SK-N-DZ (cell line): ENCODE results near the gene JMJD1C.

Experiments used
- DNase-seq: peaks from one replicate; pipeline ENCODE4 v3.0.0-alpha.2; 2015; ENCODE audit warnings: low spot score
- small RNA-seq, 2 experiments: library from RNA; depleted of rRNA; stranded (forward); fragments of <200 nt; gene quantifications; one replicate each; pipeline ENCODE3, GENCODE V24; 2014

Gene JMJD1C

GRCh38 chr10:63137306-63137705, 328.5 kb downstream of the JMJD1C start:
- no peak for DNase-seq

- DNase-seq: no peak
Observed at GRCh38 chr10:63133821-63134557, 331.8 kb downstream of the JMJD1C start.

GRCh38 chr10:63133056-63133820, 332.5 kb downstream of the JMJD1C start, which contains the start of gene NRBF2:
Gene NRBF2, plus strand, starts transcription at chr10:63133328. Its CDS starts 143 bp downstream, at chr10:63133471.
- peak; percentile 99 for DNase-seq

- no peak for DNase-seq
Observed at GRCh38 chr10:63132651-63133055, 333.1 kb downstream of the JMJD1C start.

DNA sequence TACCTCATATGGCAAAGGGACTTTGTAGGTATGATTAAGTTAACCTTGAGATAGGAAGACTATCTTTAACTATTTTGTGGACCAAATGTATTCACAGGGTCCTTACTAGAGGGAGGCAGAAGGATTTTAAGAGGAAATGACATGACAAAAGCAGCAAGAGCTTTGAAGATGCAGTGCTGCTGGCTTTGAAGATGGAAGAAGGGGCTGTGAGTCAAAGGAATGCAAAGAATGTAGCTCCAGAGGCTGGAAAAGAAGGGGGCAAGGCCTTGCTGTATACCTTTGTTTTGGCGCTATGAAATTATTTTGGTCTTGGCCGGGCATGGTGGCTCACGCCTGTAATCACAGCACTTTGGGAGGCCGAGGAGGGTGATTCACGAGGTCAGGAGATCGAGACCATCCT, 335.9 kb downstream of the JMJD1C start:
- DNase-seq: no peak

DNA sequence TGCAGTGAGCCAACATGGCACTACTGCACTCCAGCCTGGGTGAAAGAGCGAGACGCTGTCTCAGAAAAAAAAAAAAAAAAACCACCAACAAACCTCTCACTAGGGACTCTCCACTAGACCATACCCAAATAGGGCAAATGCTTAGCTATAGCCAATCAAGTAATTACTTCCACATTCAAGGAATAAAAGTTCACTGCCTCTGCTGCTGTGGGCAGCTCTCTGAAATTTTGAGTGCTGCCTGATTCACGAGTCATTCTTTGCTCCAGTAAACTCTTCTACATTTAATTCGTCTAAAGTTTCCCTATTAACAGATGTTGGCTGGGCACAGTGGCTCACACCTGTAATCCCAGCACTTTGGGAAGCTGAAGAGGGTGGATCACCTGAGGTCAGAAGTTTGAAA, 337.3 kb downstream of the JMJD1C start:
- DNase-seq: no peak

GRCh38 chr10:63125459-63125858, 340.3 kb downstream of the JMJD1C start:
- DNase-seq: no peak

- DNase-seq: no peak
Observed at GRCh38 chr10:63123727-63124362, 341.9 kb downstream of the JMJD1C start.

- no peak for DNase-seq
Observed at GRCh38 chr10:63120554-63120953, 345.2 kb downstream of the JMJD1C start.

DNA sequence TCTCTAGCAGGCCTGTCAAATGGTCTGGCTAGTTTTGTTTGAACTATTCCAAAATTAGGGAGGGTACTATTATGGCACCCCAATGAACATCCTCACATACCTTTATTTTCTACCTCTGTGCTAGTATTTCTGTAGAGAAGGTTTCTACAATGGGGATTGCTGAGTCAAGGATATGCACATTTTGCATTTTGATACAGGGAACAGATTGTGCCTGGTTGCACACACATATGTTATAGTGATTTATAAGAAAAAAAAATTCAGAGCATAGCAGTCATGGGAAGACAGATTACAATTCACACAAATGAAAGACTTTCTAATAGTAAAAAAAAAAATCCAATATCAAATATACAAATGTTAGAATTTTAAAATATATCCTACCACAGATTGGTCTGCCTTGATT, 346.7 kb downstream of the JMJD1C start:
- no peak for DNase-seq

Small RNA genes lying within 50 kb of the gene (small RNA-seq; reads per million reads assigned to genes)
- gene AC022022.1 (0 reads per million in 2 experiments), gene MIR1296 (0.89 to 2.3 reads per million in 2 experiments)
